ENCODE data around the gene EXPH5. TPM values are rescaled to one million over a fixed set of nuclear protein-coding genes. Genes with fewer than 3 reads are reported as not detected.

Gene EXPH5
- total and polyA plus RNA-seq, 2 donors (not counting 1 experiment from before 2014, with no cell fraction given) = 0.12 to 0.37 TPM

GRCh38 chr11:108472681-108473080 is 120.9 kb downstream of the EXPH5 start:
- no peak overlapping the region for H3K4me2 ChIP-seq (replicated peaks; ENCODE audit: low read depth, low read length, poor library complexity, severe bottlenecking)
- no peak overlapping the region for H3K4me3 ChIP-seq (ENCODE audit: control extremely low read depth in 1 of 5, extremely low read depth in 1 of 5, insufficient read depth in 1 of 5, low read depth in 2 of 5, low read length in 4 of 5)
- no peaks in the 10 kb centered on the region for H3K36me3 ChIP-seq (replicated peaks in 1 of 2; ENCODE audit: control extremely low read depth in 1 of 2, control insufficient read depth in 1 of 2, extremely low read depth in 1 of 2, insufficient read depth in 2 of 2, low read length in 1 of 2)
- no peak for DNase-seq
- no peak overlapping the region for H3K9ac ChIP-seq (ENCODE audit: low read length)
- Mint-ChIP-seq H3K27me3 (no peaks in the 10 kb centered on the region), H3K9me3 (ENCODE audit: insufficient read depth) (no peaks in the 10 kb centered on the region), H3K4me3 (no peak overlapping the region), H3K4me1 (peaks cover 4% of the 10 kb centered on the region), H3K27ac (no peak overlapping the region)
- H3K79me2 ChIP-seq (ENCODE audit: control insufficient read depth, insufficient read depth, low read length) = no peaks in the 10 kb centered on the region
- H3K4me1 ChIP-seq (ENCODE audit: control insufficient read depth in 2 of 2, insufficient read depth in 2 of 2, low read length in 2 of 2) = peaks cover 0 to 3% of the 10 kb centered on the region in 2 donors
- intact Hi-C loops (cut with micrococcal nuclease) = no loop called here
- no peak overlapping the region for H2AFZ ChIP-seq (ENCODE audit: insufficient read depth, low read depth, low read length, poor library complexity, severe bottlenecking)
- H3K9me3 ChIP-seq (ENCODE audit: control extremely low read depth in 1 of 3, control insufficient read depth in 2 of 3, insufficient read depth in 1 of 3, low read length in 2 of 3) = no peaks in the 10 kb centered on the region
- ChIA-PET POLR2A (no interaction called here), CTCF (no interaction called here)
- no CpG with 5 or more reads among the region's 1 CpG for WGBS (ENCODE audit: insufficient coverage)
- H3K27me3 ChIP-seq (replicated peaks in 1 of 4; ENCODE audit: control extremely low read depth in 1 of 4, control insufficient read depth in 3 of 4, insufficient read depth in 4 of 4, low read length in 3 of 4) = no peaks in the 10 kb centered on the region
- no peak for TF ChIP-seq EZH2 (IDR thresholded peaks at IDR 0.05; ENCODE audit: borderline replicate concordance, insufficient read depth, low read depth, low read length, poor library complexity, severe bottlenecking)
- no peak for TF ChIP-seq CTCF (IDR thresholded peaks at IDR 0.05)
- no peak for ATAC-seq (ENCODE audit: low read depth)
- H3K27ac ChIP-seq (ENCODE audit: low read length in 2 of 2) = no peak overlapping the region
- no peaks in the 10 kb centered on the region for H4K20me1 ChIP-seq (ENCODE audit: control insufficient read depth, insufficient read depth, low read length, poor library complexity, severe bottlenecking)

- peak overlapping the region; percentile 81 for H3K4me2 ChIP-seq (replicated peaks; ENCODE audit: low read depth, low read length, poor library complexity, severe bottlenecking)
- no peak for ATAC-seq (ENCODE audit: low read depth)
- peak overlapping the region; percentile 98 for H3K4me3 Mint-ChIP-seq
- peaks cover 0 to 11% of the 10 kb centered on the region in 2 donors for H3K4me1 ChIP-seq (ENCODE audit: control insufficient read depth in 2 of 2, insufficient read depth in 2 of 2, low read length in 2 of 2)
- ChIA-PET CTCF (no interaction called here), POLR2A (no interaction called here)
- no peak overlapping the region for H3K4me3 ChIP-seq (ENCODE audit: control extremely low read depth in 1 of 5, extremely low read depth in 1 of 5, insufficient read depth in 1 of 5, low read depth in 2 of 5, low read length in 4 of 5)
- no peaks in the 10 kb centered on the region for H3K9me3 ChIP-seq (ENCODE audit: control extremely low read depth in 1 of 3, control insufficient read depth in 2 of 3, insufficient read depth in 1 of 3, low read length in 2 of 3)
- H2AFZ ChIP-seq (ENCODE audit: insufficient read depth, low read depth, low read length, poor library complexity, severe bottlenecking) = peak overlapping the region; percentile 79
- H3K79me2 ChIP-seq (ENCODE audit: control insufficient read depth, insufficient read depth, low read length) = no peaks in the 10 kb centered on the region
- no peaks in the 10 kb centered on the region for H3K27me3 ChIP-seq (replicated peaks in 1 of 4; ENCODE audit: control extremely low read depth in 1 of 4, control insufficient read depth in 3 of 4, insufficient read depth in 4 of 4, low read length in 3 of 4)
- H3K36me3 ChIP-seq (replicated peaks in 1 of 2; ENCODE audit: control extremely low read depth in 1 of 2, control insufficient read depth in 1 of 2, extremely low read depth in 1 of 2, insufficient read depth in 2 of 2, low read length in 1 of 2) = no peaks in the 10 kb centered on the region
- peak overlapping the region in 1 of 2 donors; percentile 98 for H3K27ac ChIP-seq (ENCODE audit: low read length in 2 of 2)
- 60% methylated on average over 1 of the region's 1 CpG for WGBS (ENCODE audit: insufficient coverage)
- peak overlapping the region; percentile 22 for H3K27ac Mint-ChIP-seq
- no peaks in the 10 kb centered on the region for H3K9me3 Mint-ChIP-seq (ENCODE audit: insufficient read depth)
- DNase-seq = no peak
- TF ChIP-seq CTCF (IDR thresholded peaks at IDR 0.05) (no peak), EZH2 (IDR thresholded peaks at IDR 0.05; ENCODE audit: borderline replicate concordance, insufficient read depth, low read depth, low read length, poor library complexity, severe bottlenecking) (no peak)
- intact Hi-C loops (cut with micrococcal nuclease) = loop anchor here (10.0 kb wide), 1 partner anchor 126 kb away; the partner anchor contains the start of gene EXPH5
- H3K9ac ChIP-seq (ENCODE audit: low read length) = no peak overlapping the region
- peaks cover 16% of the 10 kb centered on the region for H3K4me1 Mint-ChIP-seq
- H3K27me3 Mint-ChIP-seq = no peaks in the 10 kb centered on the region
- H4K20me1 ChIP-seq (ENCODE audit: control insufficient read depth, insufficient read depth, low read length, poor library complexity, severe bottlenecking) = no peaks in the 10 kb centered on the region
These were observed 125.1 kb downstream of the EXPH5 start for GRCh38 chr11:108468478-108468864.
